HCT116 (cell line): ENCODE measurements around the gene CYP3A7.

Experiments
- EGR1 ChIP-seq: IDR thresholded peaks from 2 replicates; pipeline ENCODE4 v1.6.1; 2012; ENCODE audit warnings: low read depth
- ELF1 ChIP-seq: IDR thresholded peaks from 2 replicates; pipeline ENCODE4 v1.6.1; 2012; ENCODE audit warnings: low read depth, borderline replicate concordance
- EZH2 ChIP-seq: fragments of 200-600 bp; sonication (generic); IDR thresholded peaks from 2 replicates; pipeline ENCODE4 v1.6.1; 2017; ENCODE audit warnings: antibody characterized with exemption, mixed run types
- EZH2phosphoT487 ChIP-seq: fragments of 200-600 bp; IDR thresholded peaks from 2 replicates; pipeline ENCODE4 v1.6.1; 2018; ENCODE audit warnings: antibody characterized with exemption, borderline replicate concordance
- JUND ChIP-seq: IDR thresholded peaks from 2 replicates; pipeline ENCODE4 v1.6.1; 2012
- POLR2A ChIP-seq: IDR thresholded peaks from 2 replicates; pipeline ENCODE4 v1.7.0; 2011; ENCODE audit warnings: borderline replicate concordance; ENCODE audit not compliant: insufficient read depth, insufficient read length; ENCODE audit errors: extremely low read depth
- RAD21 ChIP-seq: IDR thresholded peaks from 2 replicates; pipeline ENCODE4 v1.6.1; 2012; ENCODE audit warnings: low read depth, mild to moderate bottlenecking
- SIN3A ChIP-seq: IDR thresholded peaks from 2 replicates; pipeline ENCODE4 v1.6.1; 2012; ENCODE audit warnings: low read depth
- SP1 ChIP-seq: IDR thresholded peaks from 2 replicates; pipeline ENCODE4 v1.6.1; 2012; ENCODE audit warnings: low read depth
- YY1 ChIP-seq: IDR thresholded peaks from 2 replicates; pipeline ENCODE4 v1.6.1; 2011; ENCODE audit warnings: low read length, low read depth, moderate library complexity, mild to moderate bottlenecking; ENCODE audit not compliant: insufficient replicate concordance; ENCODE audit errors: extremely low read depth
- ZFX ChIP-seq: fragments of 450-650 bp; IDR thresholded peaks from 2 replicates; pipeline ENCODE4 v1.6.1; 2017
- TF ChIP-seq, protein P1 (sequence below): IDR thresholded peaks from 2 replicates; pipeline ENCODE4 v1.6.1; 2012; ENCODE audit warnings: low read depth
- TF ChIP-seq, protein P2 (sequence below), 3 experiments: fragments of 200-600 bp in 1 of 3; sonication (generic) in 1 of 3; IDR thresholded peaks in 2 of 3; conservative IDR thresholded peaks in 1 of 3; 2 replicates each; pipeline ENCODE4 v1.5.1; 2012 to 2017; ENCODE audit warnings: low read depth in 2 of 3, low read length in 2 of 3, antibody characterized with exemption in 1 of 3, borderline replicate concordance in 1 of 3, control low read depth in 1 of 3, mild to moderate bottlenecking in 1 of 3, mixed read lengths in 1 of 3, mixed run types in 1 of 3, moderate library complexity in 1 of 3; ENCODE audit not compliant: insufficient read depth in 1 of 3
- TF ChIP-seq, protein P3 (sequence below): IDR thresholded peaks from 2 replicates; pipeline ENCODE4 v1.6.1; 2012

DNA sequence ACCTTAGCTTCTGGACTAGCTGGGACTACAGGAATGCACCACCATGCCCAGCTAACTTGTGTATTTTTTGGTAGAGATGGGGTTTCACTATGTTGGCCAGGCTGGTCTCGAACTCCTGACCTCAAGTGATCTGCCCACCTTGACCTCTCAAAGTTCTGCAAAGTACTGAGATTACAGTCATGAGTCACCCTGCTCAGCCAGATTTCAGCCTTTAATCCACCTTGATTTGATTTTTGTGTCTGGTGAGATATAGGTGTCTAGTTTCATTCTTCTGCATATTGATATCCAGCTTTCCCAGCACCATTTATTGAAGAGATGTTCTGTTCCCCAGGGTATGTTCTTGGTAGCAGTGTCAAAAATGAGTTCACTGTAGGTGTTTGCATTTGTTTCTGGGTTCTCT lies 20.1 kb upstream of the CYP3A7 start:
- no peak for TF ChIP-seq JUND
- no peak for TF ChIP-seq YY1
- TF ChIP-seq, protein P1, sequence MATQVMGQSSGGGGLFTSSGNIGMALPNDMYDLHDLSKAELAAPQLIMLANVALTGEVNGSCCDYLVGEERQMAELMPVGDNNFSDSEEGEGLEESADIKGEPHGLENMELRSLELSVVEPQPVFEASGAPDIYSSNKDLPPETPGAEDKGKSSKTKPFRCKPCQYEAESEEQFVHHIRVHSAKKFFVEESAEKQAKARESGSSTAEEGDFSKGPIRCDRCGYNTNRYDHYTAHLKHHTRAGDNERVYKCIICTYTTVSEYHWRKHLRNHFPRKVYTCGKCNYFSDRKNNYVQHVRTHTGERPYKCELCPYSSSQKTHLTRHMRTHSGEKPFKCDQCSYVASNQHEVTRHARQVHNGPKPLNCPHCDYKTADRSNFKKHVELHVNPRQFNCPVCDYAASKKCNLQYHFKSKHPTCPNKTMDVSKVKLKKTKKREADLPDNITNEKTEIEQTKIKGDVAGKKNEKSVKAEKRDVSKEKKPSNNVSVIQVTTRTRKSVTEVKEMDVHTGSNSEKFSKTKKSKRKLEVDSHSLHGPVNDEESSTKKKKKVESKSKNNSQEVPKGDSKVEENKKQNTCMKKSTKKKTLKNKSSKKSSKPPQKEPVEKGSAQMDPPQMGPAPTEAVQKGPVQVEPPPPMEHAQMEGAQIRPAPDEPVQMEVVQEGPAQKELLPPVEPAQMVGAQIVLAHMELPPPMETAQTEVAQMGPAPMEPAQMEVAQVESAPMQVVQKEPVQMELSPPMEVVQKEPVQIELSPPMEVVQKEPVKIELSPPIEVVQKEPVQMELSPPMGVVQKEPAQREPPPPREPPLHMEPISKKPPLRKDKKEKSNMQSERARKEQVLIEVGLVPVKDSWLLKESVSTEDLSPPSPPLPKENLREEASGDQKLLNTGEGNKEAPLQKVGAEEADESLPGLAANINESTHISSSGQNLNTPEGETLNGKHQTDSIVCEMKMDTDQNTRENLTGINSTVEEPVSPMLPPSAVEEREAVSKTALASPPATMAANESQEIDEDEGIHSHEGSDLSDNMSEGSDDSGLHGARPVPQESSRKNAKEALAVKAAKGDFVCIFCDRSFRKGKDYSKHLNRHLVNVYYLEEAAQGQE, result no peak
- no peak for TF ChIP-seq ZFX
- TF ChIP-seq, protein P2, sequence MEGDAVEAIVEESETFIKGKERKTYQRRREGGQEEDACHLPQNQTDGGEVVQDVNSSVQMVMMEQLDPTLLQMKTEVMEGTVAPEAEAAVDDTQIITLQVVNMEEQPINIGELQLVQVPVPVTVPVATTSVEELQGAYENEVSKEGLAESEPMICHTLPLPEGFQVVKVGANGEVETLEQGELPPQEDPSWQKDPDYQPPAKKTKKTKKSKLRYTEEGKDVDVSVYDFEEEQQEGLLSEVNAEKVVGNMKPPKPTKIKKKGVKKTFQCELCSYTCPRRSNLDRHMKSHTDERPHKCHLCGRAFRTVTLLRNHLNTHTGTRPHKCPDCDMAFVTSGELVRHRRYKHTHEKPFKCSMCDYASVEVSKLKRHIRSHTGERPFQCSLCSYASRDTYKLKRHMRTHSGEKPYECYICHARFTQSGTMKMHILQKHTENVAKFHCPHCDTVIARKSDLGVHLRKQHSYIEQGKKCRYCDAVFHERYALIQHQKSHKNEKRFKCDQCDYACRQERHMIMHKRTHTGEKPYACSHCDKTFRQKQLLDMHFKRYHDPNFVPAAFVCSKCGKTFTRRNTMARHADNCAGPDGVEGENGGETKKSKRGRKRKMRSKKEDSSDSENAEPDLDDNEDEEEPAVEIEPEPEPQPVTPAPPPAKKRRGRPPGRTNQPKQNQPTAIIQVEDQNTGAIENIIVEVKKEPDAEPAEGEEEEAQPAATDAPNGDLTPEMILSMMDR (IDR thresholded peaks at IDR 0.05 in 2 of 3, conservative IDR thresholded peaks at IDR 0.05 in 1 of 3; ENCODE audit: borderline replicate concordance in 1 of 3, insufficient read depth in 1 of 3, low read depth in 2 of 3, low read length in 2 of 3), result no peak
- no peak for TF ChIP-seq EZH2phosphoT487
- no peak for TF ChIP-seq POLR2A
- TF ChIP-seq EZH2, result no peak
- no peak for TF ChIP-seq SP1
- no peak for TF ChIP-seq ELF1
- no peak for TF ChIP-seq RAD21
- no peak for TF ChIP-seq EGR1
- TF ChIP-seq, protein P3, sequence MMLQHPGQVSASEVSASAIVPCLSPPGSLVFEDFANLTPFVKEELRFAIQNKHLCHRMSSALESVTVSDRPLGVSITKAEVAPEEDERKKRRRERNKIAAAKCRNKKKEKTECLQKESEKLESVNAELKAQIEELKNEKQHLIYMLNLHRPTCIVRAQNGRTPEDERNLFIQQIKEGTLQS, result no peak
- TF ChIP-seq SIN3A, result no peak
